ENCODE results near the gene GRHL1. TPM values are rescaled to one million over a fixed set of nuclear protein-coding genes. Genes with fewer than 3 reads are reported as not detected.

GRHL1 gene
- total RNA-seq (2014; rRNA removed; shearing (Covaris generic)) = 0.30 and 0.56 TPM in 2 replicates

GRCh38 chr2:9951522-9952285 is at the start of gene GRHL1:
TSS of gene GRHL1 (plus strand) at chr2:9951693. CDS start at chr2:9951834, 141 bp downstream.

GRCh38 chr2:10043256-10043905 is 91.9 kb downstream of the GRHL1 start, which contains the start of gene KLF11:
TSS of gene KLF11 (plus strand) at chr2:10043550. CDS start at chr2:10043717, 167 bp downstream.

Other genes starting within 250 kb of the GRHL1 start
- gene TAF1B, start 108.2 kb upstream of the GRHL1 start, total RNA-seq (2014; rRNA removed; shearing (Covaris generic)) = 13.1 and 14.9 TPM in 2 replicates
- gene KLF11, start 91.9 kb downstream of the GRHL1 start, total RNA-seq (2014; rRNA removed; shearing (Covaris generic)) = 11.4 and 13.0 TPM in 2 replicates
- gene CYS1, start 128.7 kb downstream of the GRHL1 start, total RNA-seq (2014; rRNA removed; shearing (Covaris generic)) = 0.13 and 1.7 TPM in 2 replicates
- gene RRM2, start 171.0 kb downstream of the GRHL1 start, total RNA-seq (2014; rRNA removed; shearing (Covaris generic)) = 144 and 217 TPM in 2 replicates